CD8-positive, alpha-beta memory T cell (primary cell): Measurements from ENCODE around the gene ZNF407. TPM values are rescaled to one million over a fixed set of nuclear protein-coding genes. Genes with fewer than 3 reads are reported as not detected.
"Not testable (repeated sequence)": the region's sequence is repeated elsewhere in the genome, so short reads cannot be mapped to it uniquely, and the experiment has no call there.

Experiments used
- CTCF ChIA-PET: fragments of 350-600 bp; sonication (Branson Sonifier 250); formaldehyde crosslinking; loops from one replicate; lab custom pipeline; 2021; ENCODE audit warnings: antibody characterized with exemption; lab: Charles Lee
- POLR2A ChIA-PET: fragments of 350-600 bp; sonication (Branson Sonifier 250); formaldehyde crosslinking; loops from one replicate; lab custom pipeline; 2021; ENCODE audit warnings: antibody characterized with exemption; lab: Charles Lee
- DNase-seq, 5 donors: peaks; one replicate each; pipeline versions ENCODE4 v3.0.0 to v3.0.0-alpha.2; 2020 to 2022; ENCODE audit warnings: mixed read lengths in 1 of 5
- H3K27ac ChIP-seq: one replicate; pipeline ENCODE4 v1.7.0; 2013; ENCODE audit warnings: low read depth, mild to moderate bottlenecking, low read length, moderate library complexity
- H3K27me3 ChIP-seq: 2 replicates; pipeline ENCODE4 v1.7.0; 2013; ENCODE audit warnings: low read length, mild to moderate bottlenecking; ENCODE audit not compliant: insufficient read depth, poor library complexity, severe bottlenecking
- H3K36me3 ChIP-seq: 2 replicates; pipeline ENCODE4 v1.7.0; 2013; ENCODE audit warnings: mild to moderate bottlenecking, low read length, moderate library complexity; ENCODE audit not compliant: insufficient read depth
- H3K4me1 ChIP-seq: 2 replicates; pipeline ENCODE4 v1.7.0; 2013; ENCODE audit warnings: mild to moderate bottlenecking, low read length, moderate library complexity; ENCODE audit not compliant: insufficient read depth
- H3K4me3 ChIP-seq: 2 replicates; pipeline ENCODE4 v1.7.0; 2013; ENCODE audit warnings: mild to moderate bottlenecking, low read length
- H3K9me3 ChIP-seq: 2 replicates; pipeline ENCODE4 v1.7.0; 2013; ENCODE audit warnings: mild to moderate bottlenecking, low read length
- H3K27ac Mint-ChIP-seq, 8 donors: one replicate each; pipeline ENCODE4 v1.8.0; 2020 to 2021; ENCODE audit warnings: mixed read lengths in 8 of 8, mild to moderate bottlenecking in 6 of 8, inconsistent platforms in 3 of 8, moderate library complexity in 3 of 8
- H3K27me3 Mint-ChIP-seq, 2 donors: one replicate each; pipeline ENCODE4 v1.8.0; 2020 to 2021; ENCODE audit warnings: mixed read lengths in 2 of 2, mild to moderate bottlenecking in 1 of 2, moderate library complexity in 1 of 2
- H3K36me3 Mint-ChIP-seq, 3 donors: one replicate each; pipeline ENCODE4 v1.8.0; 2020 to 2021; ENCODE audit warnings: mixed read lengths in 3 of 3, inconsistent platforms in 1 of 3, mild to moderate bottlenecking in 1 of 3
- H3K4me1 Mint-ChIP-seq, 3 donors: one replicate each; pipeline ENCODE4 v1.8.0; 2020 to 2021; ENCODE audit warnings: mixed read lengths in 3 of 3, inconsistent platforms in 1 of 3, mild to moderate bottlenecking in 1 of 3
- H3K4me3 Mint-ChIP-seq, 7 donors: one replicate each; pipeline ENCODE4 v1.8.0; 2020 to 2021; ENCODE audit warnings: mixed read lengths in 7 of 7, mild to moderate bottlenecking in 6 of 7, moderate library complexity in 4 of 7, inconsistent platforms in 2 of 7
- H3K9me3 Mint-ChIP-seq, 5 donors: one replicate each; pipeline ENCODE4 v1.8.0; 2020 to 2022; ENCODE audit warnings: mixed read lengths in 5 of 5, mild to moderate bottlenecking in 3 of 5, moderate library complexity in 2 of 5, inconsistent platforms in 1 of 5
- polyA plus RNA-seq: library from polyadenylated mRNA; unstranded; fragments of 300-500 nt; fragmentation: Illumina TruSeq; gene quantifications from one replicate; pipeline ENCODE4 v1.2.3, GENCODE V29; 2021
- total RNA-seq, 2 experiments: library from RNA; stranded (reverse); gene quantifications; one replicate each; pipeline ENCODE4 v1.2.3, GENCODE V29; 2021

Gene ZNF407
- total and polyA plus RNA-seq, 3 experiments from 2014 or later, result 4.1 to 15.5 (median 14.9) TPM

GRCh38 chr18:74967979-74968378, 370.3 kb downstream of the ZNF407 start:
- no peak overlapping the region for H3K27ac Mint-ChIP-seq

GRCh38 chr18:74971358-74971757, 373.7 kb downstream of the ZNF407 start:
- H3K4me1 ChIP-seq, H3K27ac ChIP-seq, H3K27me3 ChIP-seq, DNase-seq, CTCF ChIA-PET, H3K27me3 Mint-ChIP-seq, H3K4me3 Mint-ChIP-seq, H3K4me3 ChIP-seq, H3K36me3 ChIP-seq, H3K9me3 ChIP-seq, POLR2A ChIA-PET, H3K9me3 Mint-ChIP-seq: not testable (repeated sequence)
- Mint-ChIP-seq H3K36me3 (peaks cover 0 to 14% (median 4%) of the 10 kb centered on the region in 3 donors), H3K27ac (peak overlapping the region in 2 of 8 donors; percentile 10 to 61), H3K4me1 (peaks cover 9 to 20% (median 11%) of the 10 kb centered on the region in 3 donors)

More at GRCh38 chr18:74967979-74968378, 370.3 kb downstream of the ZNF407 start:
- Mint-ChIP-seq H3K4me1 (peaks cover 9 to 19% (median 11%) of the 10 kb centered on the region in 3 donors), H3K9me3 (peaks cover 0 to 4% (median 0%) of the 10 kb centered on the region in 5 donors), H3K4me3 (no peak overlapping the region), H3K27me3 (no peaks in the 10 kb centered on the region), H3K36me3 (peaks cover 0 to 21% (median 10%) of the 10 kb centered on the region in 3 donors)
- ChIA-PET POLR2A (interaction anchor here (0.6 kb wide), 1 partner anchor 1840 kb away, joined by 13 read pairs; no protein-coding TSS in a partner anchor), CTCF (interaction anchor here (1.5 kb wide), 1 partner anchor 10 kb away, joined by 5 read pairs; no protein-coding TSS in a partner anchor)
- Histone ChIP-seq H3K4me1 (no peaks in the 10 kb centered on the region), H3K27me3 (no peaks in the 10 kb centered on the region), H3K36me3 (no peaks in the 10 kb centered on the region), H3K9me3 (no peaks in the 10 kb centered on the region), H3K27ac (no peak overlapping the region), H3K4me3 (no peak overlapping the region)
- no peak for DNase-seq

GRCh38 chr18:74971776-74972175, 374.1 kb downstream of the ZNF407 start:
- H3K4me3 ChIP-seq, H3K4me3 Mint-ChIP-seq, H3K27me3 Mint-ChIP-seq, H3K27me3 ChIP-seq, H3K27ac ChIP-seq, H3K9me3 ChIP-seq, H3K4me1 ChIP-seq, POLR2A ChIA-PET, H3K9me3 Mint-ChIP-seq, CTCF ChIA-PET, H3K36me3 ChIP-seq, DNase-seq: not testable (repeated sequence)
- Mint-ChIP-seq H3K36me3 (peaks cover 0 to 12% (median 4%) of the 10 kb centered on the region in 3 donors), H3K27ac (peak overlapping the region in 3 of 8 donors; percentile 10 to 61 (median 56)), H3K4me1 (peaks cover 9 to 20% (median 11%) of the 10 kb centered on the region in 3 donors)

GRCh38 chr18:74972354-74972753, 374.7 kb downstream of the ZNF407 start:
- Mint-ChIP-seq H3K9me3 (no peaks in the 10 kb centered on the region), H3K36me3 (peaks cover 0 to 11% (median 7%) of the 10 kb centered on the region in 3 donors), H3K4me1 (peaks cover 9 to 19% (median 11%) of the 10 kb centered on the region in 3 donors), H3K27me3 (no peaks in the 10 kb centered on the region), H3K27ac (peak overlapping the region in 3 of 8 donors; percentile 18 to 90 (median 39)), H3K4me3 (no peak overlapping the region)
- Histone ChIP-seq H3K4me1 (no peaks in the 10 kb centered on the region), H3K27me3 (no peaks in the 10 kb centered on the region), H3K36me3 (no peaks in the 10 kb centered on the region), H3K4me3 (no peak overlapping the region), H3K9me3 (no peaks in the 10 kb centered on the region), H3K27ac (no peak overlapping the region)
- ChIA-PET CTCF (no interaction called here), POLR2A (interaction anchor here (0.7 kb wide), 1 partner anchor 72 kb away, joined by 4 read pairs; no protein-coding TSS in a partner anchor)
- no peak for DNase-seq

- H3K36me3 Mint-ChIP-seq, result peaks cover 1 to 10% (median 10%) of the 10 kb centered on the region in 3 donors
- no peaks in the 10 kb centered on the region for H3K27me3 Mint-ChIP-seq
- Histone ChIP-seq H3K4me3 (no peak overlapping the region), H3K27ac (no peak overlapping the region), H3K27me3 (no peaks in the 10 kb centered on the region), H3K36me3 (no peaks in the 10 kb centered on the region), H3K9me3 (no peaks in the 10 kb centered on the region), H3K4me1 (no peaks in the 10 kb centered on the region)
- no peaks in the 10 kb centered on the region for H3K9me3 Mint-ChIP-seq
- H3K4me3 Mint-ChIP-seq, result no peak overlapping the region
- H3K4me1 Mint-ChIP-seq, result peaks cover 9 to 16% (median 11%) of the 10 kb centered on the region in 3 donors
- ChIA-PET CTCF (interaction anchor here (0.8 to 0.9 kb wide), 2 partner anchors 26 to 67 kb away, joined by 3 read pairs; no protein-coding TSS in a partner anchor), POLR2A (no interaction called here)
- no peak for DNase-seq
- H3K27ac Mint-ChIP-seq, result no peak overlapping the region
These were observed 377.3 kb downstream of the ZNF407 start for GRCh38 chr18:74975001-74975400.

- Histone ChIP-seq H3K4me3 (no peak overlapping the region), H3K27me3 (no peaks in the 10 kb centered on the region), H3K9me3 (no peaks in the 10 kb centered on the region), H3K27ac (no peak overlapping the region), H3K4me1 (no peaks in the 10 kb centered on the region), H3K36me3 (no peaks in the 10 kb centered on the region)
- ChIA-PET POLR2A (no interaction called here), CTCF (no interaction called here)
- no peak for DNase-seq
- H3K36me3 Mint-ChIP-seq, result peaks cover 5 to 12% (median 10%) of the 10 kb centered on the region in 3 donors
- peaks cover 10 to 16% (median 11%) of the 10 kb centered on the region in 3 donors for H3K4me1 Mint-ChIP-seq
- H3K4me3 Mint-ChIP-seq, result no peak overlapping the region
- no peak overlapping the region for H3K27ac Mint-ChIP-seq
- no peaks in the 10 kb centered on the region for H3K9me3 Mint-ChIP-seq
- no peaks in the 10 kb centered on the region for H3K27me3 Mint-ChIP-seq
These were observed 378.8 kb downstream of the ZNF407 start for GRCh38 chr18:74976331-74976909.

- Histone ChIP-seq H3K36me3 (no peaks in the 10 kb centered on the region), H3K27me3 (no peaks in the 10 kb centered on the region), H3K4me1 (no peaks in the 10 kb centered on the region), H3K9me3 (no peaks in the 10 kb centered on the region), H3K27ac (no peak overlapping the region), H3K4me3 (no peak overlapping the region)
- no peak overlapping the region for H3K4me3 Mint-ChIP-seq
- peak overlapping the region in 1 of 8 donors; percentile 16 for H3K27ac Mint-ChIP-seq
- H3K9me3 Mint-ChIP-seq, result no peaks in the 10 kb centered on the region
- H3K4me1 Mint-ChIP-seq, result peaks cover 5 to 11% (median 8%) of the 10 kb centered on the region in 3 donors
- peaks cover 7 to 12% (median 10%) of the 10 kb centered on the region in 3 donors for H3K36me3 Mint-ChIP-seq
- no peak for DNase-seq
- H3K27me3 Mint-ChIP-seq, result no peaks in the 10 kb centered on the region
- CTCF ChIA-PET, result no interaction called here
- POLR2A ChIA-PET, result no interaction called here
These were observed 379.4 kb downstream of the ZNF407 start for GRCh38 chr18:74977041-74977440.

GRCh38 chr18:74980669-74981068, 383.0 kb downstream of the ZNF407 start:
- DNase-seq, result no peak
- H3K27me3 ChIP-seq, result no peaks in the 10 kb centered on the region
- Mint-ChIP-seq H3K27me3 (no peaks in the 10 kb centered on the region), H3K4me3 (no peak overlapping the region), H3K27ac (peak overlapping the region in 1 of 8 donors; percentile 63), H3K4me1 (peaks cover 0 to 2% (median 0%) of the 10 kb centered on the region in 3 donors), H3K9me3 (no peaks in the 10 kb centered on the region), H3K36me3 (peaks cover 8 to 10% (median 9%) of the 10 kb centered on the region in 3 donors)
- H3K4me1 ChIP-seq, result no peaks in the 10 kb centered on the region
- no peak overlapping the region for H3K27ac ChIP-seq
- ChIA-PET POLR2A (no interaction called here), CTCF (no interaction called here)
- no peaks in the 10 kb centered on the region for H3K36me3 ChIP-seq
- no peaks in the 10 kb centered on the region for H3K9me3 ChIP-seq
- H3K4me3 ChIP-seq, result no peak overlapping the region
